ENCODE data around the gene PLXNA2.

PLXNA2 gene

DNA sequence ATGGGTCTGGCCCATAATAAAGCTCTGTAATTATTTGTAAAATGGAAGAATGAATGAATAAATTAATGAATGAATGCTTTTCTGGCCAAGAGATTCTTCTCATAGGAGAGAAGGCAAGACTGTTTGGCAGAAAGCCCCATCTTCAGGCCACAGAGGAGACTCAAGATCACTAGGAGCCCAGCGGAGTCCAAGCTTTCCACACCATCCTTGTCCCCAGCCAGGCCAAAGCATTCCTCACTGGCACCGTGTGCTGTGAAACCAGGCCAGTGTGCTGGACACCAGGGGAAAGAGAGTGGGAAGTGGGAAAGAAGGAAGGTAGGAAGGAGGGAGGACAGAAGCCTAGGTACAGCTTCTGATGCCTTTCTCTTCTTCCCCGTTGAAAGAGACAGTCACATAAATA is 86.4 kb downstream of the PLXNA2 start:
- no peak for DNase-seq

DNA sequence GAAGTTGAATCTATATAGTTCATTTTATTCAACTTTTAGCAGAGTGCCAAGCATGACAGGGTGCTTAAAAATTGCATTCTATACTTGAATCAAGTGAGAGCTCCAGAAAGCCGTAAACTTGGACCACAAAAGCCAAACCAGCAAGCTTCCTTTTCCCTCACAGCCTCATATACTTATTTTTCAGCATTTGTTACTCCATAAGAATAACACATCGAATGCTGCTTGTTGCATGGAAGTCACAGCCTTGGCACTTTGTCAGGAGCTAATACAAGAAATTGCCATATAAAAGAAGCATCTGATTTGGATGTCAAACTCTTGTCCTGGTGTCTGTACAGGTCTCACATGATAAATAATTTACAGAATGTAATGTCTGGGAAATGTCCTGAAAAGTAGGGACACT is 87.4 kb downstream of the PLXNA2 start:
- no peak for DNase-seq

DNA sequence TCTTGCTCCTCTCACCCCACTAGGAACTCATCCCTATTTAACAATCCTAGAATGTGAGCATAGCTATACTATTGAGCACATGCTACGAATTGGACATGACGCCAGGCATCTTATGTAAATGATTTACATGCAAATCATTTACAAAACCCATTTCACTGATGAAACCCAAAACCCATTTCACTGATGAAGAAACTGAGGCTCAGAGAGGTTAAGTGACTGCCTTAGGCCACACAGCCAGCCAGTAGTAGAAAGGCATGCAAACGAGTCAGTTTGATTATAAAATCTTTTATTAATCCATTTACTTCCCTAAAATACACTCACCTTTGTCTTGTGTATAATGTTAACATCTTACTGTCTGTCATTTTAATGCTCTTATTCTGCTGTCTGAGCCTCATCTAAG is 87.9 kb downstream of the PLXNA2 start:
- no peak for DNase-seq

DNA sequence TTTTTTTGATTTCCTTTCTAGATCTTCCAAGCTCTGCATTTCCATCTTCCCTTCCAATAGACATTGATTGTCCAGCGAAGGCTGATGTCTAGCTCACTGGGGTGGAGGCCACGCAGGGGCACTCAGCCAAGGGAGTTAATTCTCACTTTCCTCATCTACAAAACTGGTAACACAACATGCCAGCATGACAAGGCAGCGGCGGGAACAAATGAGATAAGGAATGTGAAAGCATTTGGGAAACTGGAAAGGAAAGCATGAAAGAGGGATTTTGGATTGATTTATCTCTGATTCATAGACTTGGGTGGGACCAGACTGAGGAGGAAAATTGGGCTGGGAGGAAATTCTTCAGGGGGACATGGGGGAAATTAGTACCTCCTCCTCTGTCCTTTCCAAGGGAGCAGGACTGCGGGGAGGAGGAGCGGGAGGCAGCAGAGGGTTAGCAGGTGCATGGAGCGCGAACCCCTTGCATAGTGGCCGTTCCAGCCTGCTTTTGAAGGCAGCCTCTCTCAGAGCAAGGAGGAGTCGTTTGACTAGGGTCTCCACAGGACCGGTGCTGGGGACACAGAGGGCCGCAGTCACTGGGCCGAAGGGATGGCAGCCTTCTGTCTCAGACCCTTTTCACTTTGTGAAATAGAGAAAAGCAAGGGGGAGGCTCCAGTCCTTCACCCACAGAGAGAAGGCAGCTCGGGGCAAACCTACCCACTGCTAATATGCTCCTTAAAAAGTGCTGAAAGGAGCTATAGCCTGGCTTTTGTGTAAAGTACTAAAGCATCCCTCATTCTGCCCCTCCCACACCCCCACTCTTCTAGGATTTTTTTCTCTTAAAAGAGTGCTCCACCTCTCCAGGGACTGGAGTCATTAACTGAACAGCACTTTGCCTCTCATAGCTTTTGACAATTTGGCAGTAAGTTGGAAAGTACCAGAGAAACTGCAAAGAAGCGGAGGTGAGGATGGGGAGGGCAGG is 89.2 kb downstream of the PLXNA2 start:
- DNase-seq, result peak; percentile 95

DNA sequence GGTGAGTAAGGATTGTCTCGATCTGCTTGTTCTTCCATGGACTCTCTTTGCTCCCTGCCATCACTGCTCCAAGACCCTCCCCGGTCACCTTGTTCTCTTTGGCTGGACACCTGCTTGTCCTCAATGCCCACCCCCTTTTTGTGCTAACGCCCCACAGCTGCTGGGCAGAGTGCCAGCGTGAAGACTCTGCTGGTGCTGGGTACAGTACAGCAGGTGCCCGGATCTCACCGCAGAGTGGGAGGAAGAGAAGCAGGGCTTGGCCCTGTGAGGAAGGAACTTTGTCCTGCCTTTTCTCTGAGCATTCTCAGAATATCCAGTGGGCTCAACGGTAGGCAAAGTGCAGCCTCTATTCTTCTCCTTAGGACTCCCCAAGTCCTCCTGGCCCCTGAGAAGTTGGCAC is 90.1 kb downstream of the PLXNA2 start:
- peak; percentile 83 for DNase-seq

DNA sequence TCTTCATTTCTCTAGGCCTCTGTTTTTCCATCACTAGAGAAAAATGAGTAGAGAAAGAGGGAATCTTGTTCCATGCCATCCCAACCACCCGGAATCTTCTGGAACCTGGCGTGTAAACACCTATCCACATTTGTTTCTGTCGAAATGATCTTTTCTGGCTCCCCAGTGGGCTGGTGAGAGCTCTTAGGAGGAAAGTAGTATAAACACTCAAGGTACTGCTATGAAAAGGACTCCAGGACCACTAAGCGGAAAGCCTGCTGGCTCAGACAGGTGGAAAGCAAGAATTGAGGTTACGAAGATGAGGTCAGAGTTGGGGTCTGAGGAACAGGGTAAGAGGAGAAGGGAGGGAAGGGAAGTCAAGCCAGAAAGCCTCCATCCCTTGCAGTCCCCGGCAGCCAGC is 90.8 kb downstream of the PLXNA2 start:
- DNase-seq, result peak; percentile 96

DNA sequence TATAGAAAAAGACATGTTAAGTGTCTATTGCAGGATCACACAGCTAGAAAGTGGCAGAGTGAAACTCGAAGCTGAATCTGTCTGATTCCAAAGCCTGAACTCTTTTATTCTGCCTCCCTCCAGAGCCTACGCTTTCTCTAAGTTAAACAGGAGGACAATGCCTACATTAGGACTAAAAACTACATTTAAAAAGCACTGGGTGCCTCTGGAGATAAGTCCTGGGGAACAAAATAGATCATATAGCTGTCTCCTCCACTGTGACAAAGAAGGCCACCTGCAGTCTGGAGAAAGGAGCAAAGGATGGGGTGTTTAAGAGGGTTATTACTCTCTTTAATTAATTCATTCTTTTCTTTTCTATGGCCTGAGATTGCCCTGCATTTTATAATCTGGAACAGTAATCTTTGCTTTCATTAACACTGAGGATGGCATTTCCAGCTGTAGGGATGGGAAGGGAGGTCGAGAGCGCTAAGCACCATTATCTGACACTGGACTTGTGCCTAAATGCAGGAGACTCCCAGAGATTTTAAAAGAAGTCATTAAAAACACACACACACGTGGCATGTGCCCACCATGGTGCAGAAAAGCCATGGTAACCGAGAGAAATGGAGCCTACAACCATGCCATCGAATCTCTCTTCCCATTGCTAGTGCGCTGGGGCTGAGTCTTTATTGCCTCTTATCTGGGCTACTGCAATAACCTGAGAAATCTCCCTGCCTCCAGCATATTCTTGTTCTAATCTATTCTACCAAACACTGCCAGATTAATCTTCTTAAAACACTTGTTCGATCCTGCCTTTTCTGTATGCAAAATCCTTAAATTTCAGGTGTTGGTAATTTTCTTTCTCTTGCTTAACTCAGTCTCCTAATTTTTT is 92.2 kb downstream of the PLXNA2 start:
- DNase-seq, result no peak

DNA sequence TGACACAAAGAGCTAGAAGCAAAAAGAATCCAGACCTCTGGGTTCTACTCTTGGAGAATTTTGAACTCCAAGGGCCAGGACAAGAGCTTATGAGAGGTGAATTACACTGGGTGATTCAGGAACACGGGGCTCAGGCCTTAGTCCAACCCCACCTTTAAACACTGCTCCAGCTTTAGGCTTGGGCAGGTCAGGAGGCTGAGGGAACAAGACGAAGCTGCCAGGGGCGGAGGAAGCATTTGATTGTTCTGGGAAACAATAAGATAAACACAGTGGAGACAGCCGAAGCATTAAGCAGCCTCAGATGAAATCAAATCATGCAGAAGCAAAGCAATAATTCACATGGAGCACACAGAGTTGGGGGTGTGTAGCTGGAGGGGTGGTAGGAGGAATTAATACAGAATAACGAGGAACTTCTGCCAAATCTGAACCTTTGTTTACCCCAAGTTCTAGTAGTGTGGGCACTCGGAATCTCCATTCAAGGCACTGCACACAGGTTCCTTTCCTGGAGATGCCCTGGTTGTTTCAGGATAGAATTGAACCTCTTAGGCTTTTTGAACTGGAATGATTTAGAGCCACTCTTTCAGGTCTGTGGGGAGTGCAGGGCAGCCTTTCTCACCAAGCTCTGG is 93.2 kb downstream of the PLXNA2 start:
- DNase-seq, result no peak

DNA sequence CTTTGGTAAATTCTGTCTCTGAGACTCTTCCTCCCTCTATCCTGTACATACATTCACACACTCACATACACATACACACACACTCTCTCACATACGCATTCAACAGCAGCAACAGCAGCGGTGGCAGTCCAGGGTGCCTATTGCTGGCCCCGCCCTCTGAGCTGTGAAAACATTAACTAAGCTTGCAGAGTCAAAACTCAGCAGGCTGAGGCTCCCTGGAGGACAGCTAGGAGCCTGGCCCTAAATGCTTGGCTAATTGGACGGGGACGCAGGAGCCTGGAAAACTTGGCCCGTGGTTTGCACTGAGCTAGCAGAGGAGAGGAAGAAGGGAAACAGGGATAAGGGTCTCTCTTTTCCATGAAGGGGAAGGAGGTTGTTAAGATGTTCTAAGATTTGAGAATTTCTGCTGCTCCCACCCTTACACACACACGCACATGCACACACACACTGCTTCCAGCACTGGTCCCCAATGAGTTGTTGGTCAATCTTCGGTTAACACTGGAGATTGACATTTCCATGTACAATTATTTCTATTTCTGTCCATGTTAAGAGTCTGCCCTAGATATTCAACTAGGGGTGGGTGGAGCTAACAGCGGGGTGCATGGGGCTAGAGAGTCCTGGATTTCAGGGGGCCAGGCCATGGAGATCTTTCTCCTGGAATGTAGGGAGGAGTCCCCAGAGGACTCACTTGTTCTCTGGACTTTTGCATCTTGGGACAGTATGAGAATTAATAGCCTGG is 94.2 kb downstream of the PLXNA2 start:
- DNase-seq, result no peak

DNA sequence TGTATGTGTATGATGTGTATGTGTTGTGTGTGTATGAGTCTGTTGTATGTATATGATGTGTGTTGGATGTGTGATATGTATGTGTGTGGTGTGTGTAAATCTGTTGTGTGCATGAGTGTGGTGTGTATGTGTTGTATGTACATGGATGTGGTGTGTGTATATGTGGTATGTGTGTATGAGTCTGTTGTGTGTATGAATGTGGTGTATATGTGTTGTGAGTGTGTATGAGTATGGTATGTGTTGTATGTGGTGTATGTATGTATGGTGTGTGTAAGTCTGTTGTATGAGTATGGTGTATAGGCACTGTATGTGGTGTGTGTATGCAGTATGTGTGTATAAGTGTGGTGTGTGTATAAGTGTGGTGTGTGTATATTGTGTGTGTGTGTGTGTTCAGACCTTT is 95.0 kb downstream of the PLXNA2 start:
- DNase-seq, result no peak

DNA sequence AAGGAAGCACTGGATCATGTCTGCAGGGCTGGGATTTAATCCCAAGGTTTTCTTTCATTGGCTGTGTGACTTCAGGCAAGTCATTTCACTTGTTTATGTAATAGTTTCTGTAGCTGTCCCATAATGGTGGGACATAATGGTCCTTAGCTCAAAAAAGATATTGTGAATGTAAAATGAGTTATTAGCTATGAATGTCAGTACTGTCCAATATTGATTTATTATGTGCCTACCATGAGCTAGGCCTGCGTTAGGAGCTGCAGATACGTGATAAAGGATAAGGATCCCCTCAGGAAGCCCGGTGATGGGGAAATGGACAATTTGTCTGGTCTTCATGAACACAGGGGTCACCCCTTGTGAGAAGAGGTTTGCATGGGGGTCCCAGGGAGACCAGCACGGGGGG is 95.8 kb downstream of the PLXNA2 start:
- DNase-seq, result no peak

DNA sequence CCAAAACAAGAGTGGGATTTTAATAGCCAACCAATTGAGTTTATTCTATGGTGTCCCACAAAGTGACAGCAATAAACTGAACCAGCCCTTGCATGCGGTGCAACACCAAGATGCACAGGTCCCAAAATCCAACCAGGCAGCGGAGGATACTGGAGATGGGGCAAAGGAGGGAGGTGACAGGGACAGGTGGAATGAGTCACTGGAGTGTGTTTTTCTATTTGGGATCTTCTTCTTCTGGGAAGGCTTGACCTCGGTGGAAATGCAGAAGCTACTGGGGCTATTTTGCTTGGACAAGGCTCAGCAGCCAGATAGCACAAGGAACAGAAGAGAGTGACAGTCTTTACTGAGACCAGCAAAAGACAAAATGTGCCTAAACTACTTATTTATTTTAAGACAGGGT is 97.5 kb downstream of the PLXNA2 start:
- no peak for DNase-seq

DNA sequence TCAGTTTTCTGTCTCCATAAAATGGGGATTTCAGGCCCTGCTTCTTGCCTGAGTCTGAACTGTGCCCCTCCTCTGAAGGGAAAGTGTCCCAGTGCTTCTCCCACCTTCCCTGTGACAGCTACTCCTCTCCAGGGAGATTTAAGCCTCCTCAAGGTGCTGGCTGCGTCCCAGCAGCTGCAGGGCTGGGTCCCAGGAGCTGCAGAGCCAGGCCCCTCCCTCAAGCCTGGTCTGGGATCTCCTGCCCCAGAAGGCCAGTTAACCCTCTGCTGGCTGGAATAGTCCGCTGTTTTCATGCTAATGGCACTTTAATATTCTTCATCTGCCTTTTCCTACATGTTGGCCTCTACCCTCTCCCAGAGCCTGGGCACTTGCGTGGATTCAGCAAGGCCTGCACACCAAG is 99.0 kb downstream of the PLXNA2 start:
- DNase-seq, result no peak

DNA sequence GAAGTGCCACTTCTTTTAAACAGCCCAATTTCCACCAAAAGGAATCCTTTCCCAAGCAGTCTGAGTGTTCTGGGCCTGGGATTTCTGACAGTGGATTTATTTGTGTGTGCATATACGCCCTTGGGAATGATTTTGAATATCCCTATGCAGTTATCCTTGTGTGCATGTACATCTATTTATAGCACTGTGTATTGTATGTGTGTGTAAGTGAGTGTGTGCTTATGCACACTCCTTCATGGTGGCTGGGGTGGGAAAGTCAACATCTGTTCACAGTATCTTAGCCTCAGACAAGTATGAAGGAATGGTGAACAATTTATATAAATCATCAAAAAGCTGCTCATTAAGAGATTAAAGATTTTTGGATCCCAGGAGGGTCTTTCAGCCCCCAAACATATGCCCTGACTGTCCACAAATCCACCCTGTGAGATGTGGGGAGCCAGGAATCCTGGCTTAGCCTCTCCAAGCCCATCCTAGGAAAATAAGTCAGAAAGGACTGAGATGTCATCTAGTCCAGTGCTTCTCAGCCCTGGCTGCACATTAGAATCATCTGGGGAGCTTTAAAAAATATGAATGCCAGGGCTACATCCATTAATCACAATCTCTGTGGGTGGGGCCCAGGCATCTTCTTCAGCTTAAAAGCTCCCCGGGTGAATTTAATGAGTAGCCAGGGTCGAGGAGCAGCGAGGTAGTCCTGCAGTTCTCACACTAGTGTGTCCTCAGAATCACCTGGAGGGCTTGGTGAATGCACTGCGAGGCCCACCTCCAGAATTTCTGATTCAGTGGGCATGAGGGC is 101.4 kb downstream of the PLXNA2 start:
- DNase-seq, result no peak

DNA sequence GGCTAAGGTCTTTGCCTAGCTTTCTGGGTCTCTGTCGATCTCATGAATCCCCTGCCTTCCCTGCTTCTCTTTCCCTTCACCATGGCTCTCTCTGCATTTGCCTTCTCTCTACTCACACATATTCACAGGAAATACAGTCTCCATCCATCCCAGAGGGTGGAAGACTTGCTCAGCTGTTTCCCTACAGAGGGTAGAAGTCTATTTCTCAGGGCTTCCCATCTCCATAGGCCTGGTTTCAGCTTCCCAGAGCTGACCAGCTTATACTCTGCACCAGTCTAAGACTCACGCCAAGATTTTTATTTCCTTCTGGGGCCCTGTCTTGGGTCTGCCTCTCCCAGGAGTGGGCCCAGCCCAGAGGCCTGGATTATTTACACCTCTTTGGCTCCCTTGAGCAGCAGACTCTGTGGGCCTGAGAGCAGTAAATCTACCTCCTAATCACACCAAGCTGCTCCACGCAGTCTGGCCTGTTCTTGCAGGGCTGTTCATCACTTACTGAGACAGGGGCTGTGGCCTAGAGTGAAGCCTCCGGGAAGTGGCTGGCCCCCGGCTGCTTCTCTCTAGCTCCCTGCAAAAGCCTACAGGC is 102.5 kb downstream of the PLXNA2 start:
- DNase-seq, result no peak

DNA sequence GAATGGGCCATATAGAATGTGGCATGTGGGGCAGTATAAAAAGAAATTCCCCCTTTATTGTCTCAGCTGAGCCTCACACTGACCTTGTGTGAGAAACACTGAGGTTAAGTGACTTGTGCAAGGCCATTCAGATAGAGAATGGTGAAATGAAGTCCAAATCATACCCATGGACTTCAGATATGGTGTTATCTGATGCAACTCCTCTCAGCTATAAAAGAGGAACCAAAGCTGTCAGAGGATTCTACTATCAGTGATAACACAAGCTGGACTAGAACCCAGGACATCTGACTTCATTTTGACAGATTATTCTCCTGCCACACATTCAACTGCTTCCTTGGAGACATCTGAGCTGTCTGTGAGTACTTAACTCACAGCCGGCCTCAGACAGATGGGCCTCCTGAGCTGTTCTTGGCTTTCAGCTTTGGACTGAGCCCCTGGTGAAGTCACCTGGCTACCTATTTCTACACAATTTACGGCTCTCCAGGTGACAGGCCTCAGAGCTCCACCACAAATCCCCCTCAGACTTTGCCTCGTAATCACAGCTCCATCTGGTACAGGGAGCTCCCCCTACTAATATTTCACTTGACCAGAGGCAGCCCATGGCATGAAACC is 104.6 kb downstream of the PLXNA2 start:
- no peak for DNase-seq

DNA sequence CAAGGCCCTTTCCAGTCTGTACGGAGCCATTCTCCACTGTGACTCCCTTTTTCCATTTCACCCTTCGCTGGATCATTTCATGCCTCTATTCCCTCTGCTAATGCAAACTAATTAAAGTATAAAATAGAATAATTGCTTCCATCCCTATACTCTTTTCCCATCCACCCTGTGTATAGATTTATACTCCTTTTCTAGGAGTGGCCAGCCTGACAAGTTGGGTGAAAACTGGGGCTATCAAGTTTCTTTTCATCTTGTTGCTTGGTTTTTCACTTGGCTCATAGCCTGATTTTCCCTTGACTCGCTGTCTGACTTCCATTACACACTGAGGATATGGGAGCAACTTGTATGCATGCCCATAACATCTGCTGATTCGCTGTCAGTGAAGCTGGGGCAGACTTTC is 107.0 kb downstream of the PLXNA2 start:
- peak; percentile 59 for DNase-seq

DNA sequence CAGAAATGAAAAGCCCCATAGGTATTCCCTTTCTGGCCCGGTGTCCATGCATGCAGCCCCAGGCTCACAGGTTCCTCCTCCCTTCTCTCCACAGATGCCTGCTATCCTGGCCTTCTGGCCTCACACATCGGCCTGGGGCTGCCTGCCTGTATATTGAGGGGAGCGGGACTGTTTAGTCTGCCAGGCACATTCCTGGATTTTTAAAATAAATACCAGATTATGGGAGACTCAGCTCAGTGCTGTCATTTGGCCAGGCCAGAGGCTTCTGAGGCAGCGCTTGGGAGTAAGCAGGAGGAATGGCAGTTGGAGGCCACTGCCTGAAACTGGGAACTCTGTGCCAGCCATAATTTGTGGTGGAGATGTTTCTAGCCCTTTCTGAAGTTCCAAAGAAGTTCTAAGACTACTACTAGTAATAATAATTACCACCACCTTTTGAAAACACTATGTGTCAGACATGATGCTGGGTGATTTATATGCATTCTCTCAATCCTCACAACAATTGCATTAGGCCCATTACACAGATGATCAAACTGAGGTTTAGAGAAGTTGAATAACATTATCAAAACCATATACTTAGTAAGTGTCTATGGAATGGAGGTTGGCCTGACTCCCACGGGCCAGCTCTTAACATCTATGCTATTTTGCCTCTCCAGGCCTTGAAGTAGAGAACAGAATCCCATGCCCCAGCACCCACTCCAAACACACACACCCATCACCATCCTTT is 107.6 kb downstream of the PLXNA2 start:
- DNase-seq, result no peak

DNA sequence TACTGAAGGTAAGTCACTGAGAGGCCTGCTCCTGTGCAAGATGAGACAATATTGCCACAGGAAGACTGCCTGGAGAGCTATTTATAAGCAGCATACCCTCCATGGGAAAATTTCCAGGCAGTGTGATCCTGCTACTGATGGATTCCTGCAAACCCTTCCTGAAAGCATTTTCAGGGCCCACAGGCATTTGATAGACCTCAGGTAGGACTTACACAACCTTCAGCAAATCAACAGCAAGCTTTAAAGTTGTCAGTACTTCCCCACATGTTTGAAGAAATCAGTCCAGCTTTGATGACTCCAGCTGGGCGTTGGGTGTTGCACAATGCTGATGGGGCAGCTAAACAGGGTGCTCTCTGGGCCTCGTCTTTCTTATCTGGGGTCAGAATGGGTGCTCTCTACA is 108.8 kb downstream of the PLXNA2 start:
- DNase-seq, result no peak

DNA sequence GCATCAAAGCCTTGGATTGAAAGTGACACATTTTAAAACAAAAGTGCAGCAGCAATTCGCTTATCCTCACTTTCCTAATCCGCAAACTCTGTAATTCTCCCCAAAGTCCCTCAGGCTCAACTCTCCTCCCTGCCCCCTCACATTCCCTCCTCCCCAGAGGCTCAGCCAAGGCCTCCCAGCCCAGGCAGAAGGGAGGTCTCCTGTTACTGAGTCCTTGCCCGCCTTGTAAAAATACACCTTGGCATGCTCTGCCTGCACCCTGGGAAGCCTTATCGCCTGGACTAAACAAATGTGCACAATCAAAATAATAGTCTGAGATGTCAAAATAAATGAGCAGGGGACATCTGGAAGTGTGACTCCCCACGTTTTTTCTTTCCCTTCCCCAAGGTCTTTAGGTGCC is 109.7 kb downstream of the PLXNA2 start:
- no peak for DNase-seq

Measured in DMS79 treated with DMSO at 0.1 percent for 48 hours (cell line).